GM23338 (cell line): Measurements from ENCODE around the gene SCTR. TPM values are rescaled to one million over a fixed set of nuclear protein-coding genes. Genes with fewer than 3 reads are reported as not detected.

Source experiments
- ATAC-seq: fragments of 200-7000 bp; cut with Tn5 transposase; 3 replicates; pipeline ENCODE4 v1.9.1; 2020
- DNase-seq: peaks from one replicate; pipeline ENCODE4 v3.0.0-alpha.2; 2015; ENCODE audit warnings: low spot score
- H2AFZ ChIP-seq: fragments of 200-600 bp; sonication (generic); 2 replicates; pipeline ENCODE4 v1.8.0; 2016; ENCODE audit warnings: antibody characterized with exemption, mild to moderate bottlenecking, moderate library complexity
- H3F3A ChIP-seq: fragments of 200-600 bp; sonication (generic); replicated peaks from 2 replicates; pipeline ENCODE4 v1.8.0; 2017; ENCODE audit warnings: antibody characterized with exemption, mixed run types, low read depth
- H3K27ac ChIP-seq: fragments of 200-600 bp; sonication (generic); 2 replicates; pipeline ENCODE4 v1.6.1; 2016; ENCODE audit warnings: low read depth
- H3K27me3 ChIP-seq: fragments of 200-600 bp; sonication (generic); 2 replicates; pipeline ENCODE4 v1.8.0; 2016; ENCODE audit warnings: mild to moderate bottlenecking, mixed run types, moderate library complexity; ENCODE audit not compliant: insufficient read depth
- H3K36me3 ChIP-seq: fragments of 200-600 bp; sonication (generic); 2 replicates; pipeline ENCODE4 v1.8.0; 2016; ENCODE audit warnings: mild to moderate bottlenecking; ENCODE audit not compliant: insufficient read depth
- H3K4me1 ChIP-seq: fragments of 200-600 bp; sonication (generic); 2 replicates; pipeline ENCODE4 v1.8.0; 2016; ENCODE audit warnings: mild to moderate bottlenecking, moderate library complexity; ENCODE audit not compliant: insufficient read depth
- H3K4me2 ChIP-seq: fragments of 200-600 bp; sonication (generic); 2 replicates; pipeline ENCODE4 v1.7.1; 2017; ENCODE audit warnings: mixed run types
- H3K4me3 ChIP-seq: fragments of 200-600 bp; sonication (generic); 2 replicates; pipeline ENCODE4 v1.6.1; 2016; ENCODE audit warnings: mixed run types
- H3K79me2 ChIP-seq: fragments of 200-600 bp; sonication (generic); replicated peaks from 2 replicates; pipeline ENCODE4 v1.8.0; 2017; ENCODE audit warnings: mild to moderate bottlenecking; ENCODE audit not compliant: insufficient read depth
- H3K9me2 ChIP-seq: fragments of 200-600 bp; sonication (generic); 2 replicates; pipeline ENCODE4 v1.8.0; 2017; ENCODE audit not compliant: insufficient read depth
- H4K20me1 ChIP-seq: fragments of 200-600 bp; sonication (generic); replicated peaks from 2 replicates; pipeline ENCODE4 v1.8.0; 2017; ENCODE audit warnings: mild to moderate bottlenecking; ENCODE audit not compliant: insufficient read depth
- H3K27ac Mint-ChIP-seq: 2 replicates; pipeline ENCODE4 v1.8.0; 2020; ENCODE audit warnings: inconsistent platforms, mild to moderate bottlenecking, moderate library complexity, mixed read lengths
- H3K27me3 Mint-ChIP-seq: 3 replicates; pipeline ENCODE4 v1.8.0; 2022; ENCODE audit warnings: low read depth, mild to moderate bottlenecking, moderate library complexity, mixed read lengths, inconsistent platforms; ENCODE audit not compliant: insufficient read depth, poor library complexity
- H3K36me3 Mint-ChIP-seq: 3 replicates; pipeline ENCODE4 v1.8.0; 2021; ENCODE audit warnings: low read depth, mild to moderate bottlenecking, inconsistent platforms, moderate library complexity, mixed read lengths
- H3K4me1 Mint-ChIP-seq: 3 replicates; pipeline ENCODE4 v1.8.0; 2020; ENCODE audit warnings: mild to moderate bottlenecking, inconsistent platforms, mixed read lengths
- H3K4me3 Mint-ChIP-seq: 3 replicates; pipeline ENCODE4 v1.8.0; 2021; ENCODE audit warnings: moderate library complexity, mild to moderate bottlenecking, inconsistent platforms, mixed read lengths
- H3K9me3 Mint-ChIP-seq: 3 replicates; pipeline ENCODE4 v1.8.0; 2020; ENCODE audit warnings: moderate library complexity, mild to moderate bottlenecking, inconsistent platforms, mixed read lengths
- CREB1 ChIP-seq: fragments of 250-450 bp; sonication (Bioruptor Pico); IDR thresholded peaks from 2 replicates; pipeline ENCODE4 v1.5.0; 2020; ENCODE audit warnings: low read depth, mild to moderate bottlenecking, moderate library complexity
- EZH2 ChIP-seq: fragments of 200-600 bp; sonication (generic); IDR thresholded peaks from one replicate; pipeline ENCODE4 v1.8.0; 2017; ENCODE audit warnings: antibody characterized with exemption, mild to moderate bottlenecking, low read depth; ENCODE audit not compliant: unreplicated experiment
- EZH2phosphoT487 ChIP-seq: fragments of 200-600 bp; sonication (generic); IDR thresholded peaks from one replicate; pipeline ENCODE4 v1.8.1; 2018; ENCODE audit warnings: antibody characterized with exemption; ENCODE audit not compliant: unreplicated experiment
- JUNB ChIP-seq: IDR thresholded peaks from one replicate; pipeline ENCODE4 v1.6.1; 2016; ENCODE audit warnings: antibody characterized with exemption; ENCODE audit not compliant: unreplicated experiment
- NANOG ChIP-seq: IDR thresholded peaks from 2 replicates; pipeline ENCODE4 v1.6.1; 2016; ENCODE audit warnings: antibody characterized with exemption, borderline replicate concordance
- POLR2AphosphoS5 ChIP-seq: IDR thresholded peaks from 2 replicates; pipeline ENCODE4 v1.6.1; 2016; ENCODE audit warnings: antibody characterized with exemption, low read depth
- STAT1 ChIP-seq: IDR thresholded peaks from one replicate; pipeline ENCODE4 v1.6.1; 2016; ENCODE audit warnings: antibody characterized with exemption; ENCODE audit not compliant: unreplicated experiment
- ZNF331 ChIP-seq: fragments of 250-450 bp; sonication (Bioruptor Pico); IDR thresholded peaks from 2 replicates; pipeline ENCODE4 v1.5.0; 2020; ENCODE audit warnings: low read depth, mild to moderate bottlenecking, moderate library complexity
- polyA plus RNA-seq: library from polyadenylated mRNA; unstranded; fragments of >200 nt; fragmentation: Nextera tagmentation; extraction: Ambion mirVana; gene quantifications from 2 replicates; pipeline ENCODE4 v1.2.1, GENCODE V29; 2016
- total RNA-seq: library from RNA; depleted of rRNA; stranded (reverse); fragments of >200 nt; shearing (Covaris generic); gene quantifications from 2 replicates; pipeline ENCODE4 v1.2.3, GENCODE V29; 2014
- TF ChIP-seq, protein P1 (sequence below): IDR thresholded peaks from 2 replicates; pipeline ENCODE4 v1.6.1; 2016; ENCODE audit warnings: antibody characterized with exemption
- TF ChIP-seq, protein P2 (sequence below): IDR thresholded peaks from one replicate; pipeline ENCODE4 v1.6.1; 2018; ENCODE audit warnings: antibody characterized with exemption; ENCODE audit not compliant: unreplicated experiment
- TF ChIP-seq, protein P3 (sequence below), 2 experiments: fragments of 200-600 bp in 1 of 2; sonication (generic) in 1 of 2; conservative IDR thresholded peaks; 2 replicates each; pipeline versions ENCODE4 v1.5.1 to v1.6.1; 2016 to 2017; ENCODE audit warnings: antibody characterized with exemption in 2 of 2, low read depth in 2 of 2, mild to moderate bottlenecking in 2 of 2, moderate library complexity in 1 of 2

The SCTR gene
- total and polyA plus RNA-seq, 2 experiments from 2014 or later: not detected

DNA sequence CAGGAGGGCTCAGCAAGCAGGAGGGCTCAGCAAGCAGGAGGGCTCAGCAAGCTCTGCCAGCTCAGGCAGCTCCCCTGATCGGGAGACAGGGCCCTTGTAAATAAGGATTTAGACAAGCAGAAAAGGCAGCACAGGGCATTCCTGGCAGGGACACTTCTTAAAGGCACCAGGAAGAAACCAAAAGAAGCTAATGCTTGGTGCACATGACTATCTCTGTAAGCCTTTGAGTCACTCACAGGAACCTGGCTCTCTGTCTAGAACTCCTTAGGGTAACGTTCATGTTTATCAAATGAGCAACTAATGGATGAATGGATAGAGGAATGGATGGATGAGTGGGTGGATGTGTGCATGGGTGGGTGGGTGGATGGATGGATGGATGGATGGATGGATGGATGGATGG, 64.2 kb downstream of the SCTR start:
- Mint-ChIP-seq H3K4me1 (no peaks in the 10 kb centered on the region), H3K9me3 (no peaks in the 10 kb centered on the region; the same call in 2 of the 3 replicates), H3K27ac (no peak overlapping the region), H3K4me3 (no peak overlapping the region), H3K27me3 (peaks cover 3% of the 10 kb centered on the region), H3K36me3 (no peaks in the 10 kb centered on the region)
- TF ChIP-seq, protein P1, sequence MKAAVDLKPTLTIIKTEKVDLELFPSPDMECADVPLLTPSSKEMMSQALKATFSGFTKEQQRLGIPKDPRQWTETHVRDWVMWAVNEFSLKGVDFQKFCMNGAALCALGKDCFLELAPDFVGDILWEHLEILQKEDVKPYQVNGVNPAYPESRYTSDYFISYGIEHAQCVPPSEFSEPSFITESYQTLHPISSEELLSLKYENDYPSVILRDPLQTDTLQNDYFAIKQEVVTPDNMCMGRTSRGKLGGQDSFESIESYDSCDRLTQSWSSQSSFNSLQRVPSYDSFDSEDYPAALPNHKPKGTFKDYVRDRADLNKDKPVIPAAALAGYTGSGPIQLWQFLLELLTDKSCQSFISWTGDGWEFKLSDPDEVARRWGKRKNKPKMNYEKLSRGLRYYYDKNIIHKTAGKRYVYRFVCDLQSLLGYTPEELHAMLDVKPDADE: no peak
- TF ChIP-seq EZH2 (no peak), STAT1 (no peak)
- TF ChIP-seq, protein P2, sequence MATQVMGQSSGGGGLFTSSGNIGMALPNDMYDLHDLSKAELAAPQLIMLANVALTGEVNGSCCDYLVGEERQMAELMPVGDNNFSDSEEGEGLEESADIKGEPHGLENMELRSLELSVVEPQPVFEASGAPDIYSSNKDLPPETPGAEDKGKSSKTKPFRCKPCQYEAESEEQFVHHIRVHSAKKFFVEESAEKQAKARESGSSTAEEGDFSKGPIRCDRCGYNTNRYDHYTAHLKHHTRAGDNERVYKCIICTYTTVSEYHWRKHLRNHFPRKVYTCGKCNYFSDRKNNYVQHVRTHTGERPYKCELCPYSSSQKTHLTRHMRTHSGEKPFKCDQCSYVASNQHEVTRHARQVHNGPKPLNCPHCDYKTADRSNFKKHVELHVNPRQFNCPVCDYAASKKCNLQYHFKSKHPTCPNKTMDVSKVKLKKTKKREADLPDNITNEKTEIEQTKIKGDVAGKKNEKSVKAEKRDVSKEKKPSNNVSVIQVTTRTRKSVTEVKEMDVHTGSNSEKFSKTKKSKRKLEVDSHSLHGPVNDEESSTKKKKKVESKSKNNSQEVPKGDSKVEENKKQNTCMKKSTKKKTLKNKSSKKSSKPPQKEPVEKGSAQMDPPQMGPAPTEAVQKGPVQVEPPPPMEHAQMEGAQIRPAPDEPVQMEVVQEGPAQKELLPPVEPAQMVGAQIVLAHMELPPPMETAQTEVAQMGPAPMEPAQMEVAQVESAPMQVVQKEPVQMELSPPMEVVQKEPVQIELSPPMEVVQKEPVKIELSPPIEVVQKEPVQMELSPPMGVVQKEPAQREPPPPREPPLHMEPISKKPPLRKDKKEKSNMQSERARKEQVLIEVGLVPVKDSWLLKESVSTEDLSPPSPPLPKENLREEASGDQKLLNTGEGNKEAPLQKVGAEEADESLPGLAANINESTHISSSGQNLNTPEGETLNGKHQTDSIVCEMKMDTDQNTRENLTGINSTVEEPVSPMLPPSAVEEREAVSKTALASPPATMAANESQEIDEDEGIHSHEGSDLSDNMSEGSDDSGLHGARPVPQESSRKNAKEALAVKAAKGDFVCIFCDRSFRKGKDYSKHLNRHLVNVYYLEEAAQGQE: no peak
- Histone ChIP-seq H3K4me1 (no peaks in the 10 kb centered on the region), H3K4me2 (no peak overlapping the region), H3F3A (no peaks in the 10 kb centered on the region), H4K20me1 (no peaks in the 10 kb centered on the region), H3K36me3 (no peaks in the 10 kb centered on the region), H3K27me3 (no peaks in the 10 kb centered on the region), H3K79me2 (no peaks in the 10 kb centered on the region), H3K4me3 (no peak overlapping the region), H3K9me2 (no peaks in the 10 kb centered on the region), H3K27ac (no peak overlapping the region), H2AFZ (no peak overlapping the region)
- DNase-seq (no peak), ATAC-seq (no peak)

DNA sequence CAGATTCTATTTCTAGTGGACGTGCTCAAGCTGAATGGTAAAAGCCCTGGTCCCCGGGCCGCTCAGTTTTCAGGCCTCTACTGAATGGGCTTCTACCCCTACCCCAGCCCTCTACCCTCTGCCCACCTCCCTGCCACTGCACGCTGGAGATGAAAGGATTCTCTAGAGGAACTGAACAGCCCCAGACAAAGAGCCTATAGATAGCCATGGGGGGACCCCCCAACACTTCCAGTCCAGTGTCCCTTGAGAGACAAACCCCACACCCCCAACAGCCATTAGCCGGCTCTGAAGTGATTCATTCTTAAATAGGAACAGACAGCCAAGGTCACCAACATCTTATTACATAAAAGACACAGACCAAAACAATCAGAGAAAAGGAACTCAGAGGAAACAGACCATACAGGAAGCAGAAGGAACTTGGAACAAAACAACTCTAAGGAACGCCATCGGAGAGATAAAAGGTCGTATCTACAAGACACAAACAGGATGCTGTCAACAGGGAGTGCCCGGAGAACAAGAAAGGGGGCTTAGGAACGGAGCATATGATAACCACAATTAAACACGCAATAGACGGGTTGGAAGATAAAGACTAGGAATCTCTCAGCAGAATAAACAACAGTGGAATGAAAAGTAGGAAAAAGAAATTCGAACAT, 69.1 kb downstream of the SCTR start:
- 0 out of 2 replicates have a peak, but pooled peaks cover 3% of the 10 kb centered on the region for H4K20me1 ChIP-seq
- Mint-ChIP-seq H3K27me3 (peaks cover 6% of the 10 kb centered on the region), H3K27ac (no peak overlapping the region), H3K36me3 (no peaks in the 10 kb centered on the region), H3K4me3 (no peak overlapping the region), H3K4me1 (peaks cover 3% of the 10 kb centered on the region), H3K9me3 (no peaks in the 10 kb centered on the region; the same call in 2 of the 3 replicates)
- H3K4me3 ChIP-seq: no peak overlapping the region
- H3K27me3 ChIP-seq: no peaks in the 10 kb centered on the region
- H3K4me2 ChIP-seq: no peak overlapping the region
- DNase-seq (no peak), ATAC-seq (no peak)
- H3K9me2 ChIP-seq: no peaks in the 10 kb centered on the region
- H3K4me1 ChIP-seq: peaks cover 4% of the 10 kb centered on the region; the same call in 1 of the 2 replicates
- H3K27ac ChIP-seq: no peak overlapping the region
- no peaks in the 10 kb centered on the region for H3K79me2 ChIP-seq
- no peaks in the 10 kb centered on the region for H3K36me3 ChIP-seq
- no peak overlapping the region for H2AFZ ChIP-seq
- H3F3A ChIP-seq: no peaks in the 10 kb centered on the region
- TF ChIP-seq STAT1 (no peak), EZH2phosphoT487 (no peak), NANOG (no peak), POLR2AphosphoS5 (no peak), CREB1 (CRISPR knock-in tag) (no peak), ZNF331 (CRISPR knock-in tag) (no peak), JUNB (no peak), EZH2 (no peak)
- TF ChIP-seq, protein P3, sequence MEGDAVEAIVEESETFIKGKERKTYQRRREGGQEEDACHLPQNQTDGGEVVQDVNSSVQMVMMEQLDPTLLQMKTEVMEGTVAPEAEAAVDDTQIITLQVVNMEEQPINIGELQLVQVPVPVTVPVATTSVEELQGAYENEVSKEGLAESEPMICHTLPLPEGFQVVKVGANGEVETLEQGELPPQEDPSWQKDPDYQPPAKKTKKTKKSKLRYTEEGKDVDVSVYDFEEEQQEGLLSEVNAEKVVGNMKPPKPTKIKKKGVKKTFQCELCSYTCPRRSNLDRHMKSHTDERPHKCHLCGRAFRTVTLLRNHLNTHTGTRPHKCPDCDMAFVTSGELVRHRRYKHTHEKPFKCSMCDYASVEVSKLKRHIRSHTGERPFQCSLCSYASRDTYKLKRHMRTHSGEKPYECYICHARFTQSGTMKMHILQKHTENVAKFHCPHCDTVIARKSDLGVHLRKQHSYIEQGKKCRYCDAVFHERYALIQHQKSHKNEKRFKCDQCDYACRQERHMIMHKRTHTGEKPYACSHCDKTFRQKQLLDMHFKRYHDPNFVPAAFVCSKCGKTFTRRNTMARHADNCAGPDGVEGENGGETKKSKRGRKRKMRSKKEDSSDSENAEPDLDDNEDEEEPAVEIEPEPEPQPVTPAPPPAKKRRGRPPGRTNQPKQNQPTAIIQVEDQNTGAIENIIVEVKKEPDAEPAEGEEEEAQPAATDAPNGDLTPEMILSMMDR (conservative IDR thresholded peaks at IDR 0.05; ENCODE audit: low read depth in 2 of 2): no peak
- TF ChIP-seq, protein P1: no peak
- TF ChIP-seq, protein P2: no peak
